Esophagus muscularis mucosa (tissue), 4 donors: ENCODE data around the gene GNL3. TPM values are rescaled to one million over a fixed set of nuclear protein-coding genes. Genes with fewer than 3 reads are reported as not detected.

Experiments used
- DNase-seq: peaks from one replicate; pipeline ENCODE4 v3.0.0-alpha.2; 2017; ENCODE audit errors: extremely low spot score
- H3K27ac ChIP-seq, 4 donors: fragments of 200-600 bp; sonication (generic); replicated peaks in 1 of 4; 1 replicate in 3 of 4; 2 replicates in 1 of 4; pipeline ENCODE4 v1.5.1; 2016 to 2019; ENCODE audit warnings: mild to moderate bottlenecking in 1 of 4
- H3K27me3 ChIP-seq, 4 donors: fragments of 200-600 bp; sonication (generic); one replicate each; pipeline versions ENCODE4 v1.5.1 to v1.6.0; 2016 to 2019
- H3K36me3 ChIP-seq, 4 donors: fragments of 200-600 bp; sonication (generic); one replicate each; pipeline ENCODE4 v1.5.1; 2016 to 2019
- H3K4me1 ChIP-seq, 4 donors: fragments of 200-600 bp; sonication (generic); one replicate each; pipeline ENCODE4 v1.5.1; 2016 to 2019
- H3K4me3 ChIP-seq, 4 donors: fragments of 200-600 bp; sonication (generic); 1 replicate in 2 of 4; 2 replicates in 2 of 4; pipeline ENCODE4 v1.5.1; 2016 to 2019; ENCODE audit warnings: mild to moderate bottlenecking in 4 of 4, moderate library complexity in 1 of 4
- H3K9me3 ChIP-seq, 4 donors: fragments of 200-600 bp; sonication (generic); 1 replicate in 3 of 4; 2 replicates in 1 of 4; pipeline ENCODE4 v1.5.1; 2016 to 2019
- EP300 ChIP-seq: sonication (generic); formaldehyde crosslinking; IDR thresholded peaks from one replicate; pipeline ENCODE4 v1.6.1; 2017; ENCODE audit warnings: antibody characterized with exemption
- POLR2A ChIP-seq: fragments of 450-650 bp; IDR thresholded peaks from one replicate; pipeline ENCODE4 v1.6.1; 2017; ENCODE audit warnings: antibody characterized with exemption, moderate library complexity, mild to moderate bottlenecking, low read depth
- POLR2AphosphoS5 ChIP-seq, 2 donors: sonication (generic); formaldehyde crosslinking; IDR thresholded peaks; one replicate each; pipeline ENCODE4 v1.6.1; 2017; ENCODE audit warnings: antibody characterized with exemption in 2 of 2
- WGBS: methylation state at CpG from one replicate; pipeline ENCODE4 v1.1.5; 2018; 5-methylcytosine and 5-hydroxymethylcytosine counted together
- intact Hi-C: fragments of 100-400 bp; cut with DNase I; formaldehyde crosslinking; loops from one replicate; pipeline ENCODE4 v1.15.1; 2023
- total RNA-seq, 4 donors: library from RNA; depleted of rRNA; stranded (reverse); fragments of >200 nt; gene quantifications; one replicate each; pipeline versions ENCODE4 v1.1.0 to v1.2.1, GENCODE V29; 2016
- TF ChIP-seq, protein P1 (sequence below), 3 experiments: fragments of 200-600 bp in 2 of 3; fragments of 450-650 bp in 1 of 3; sonication (generic) in 2 of 3; IDR thresholded peaks; one replicate each; pipeline ENCODE4 v1.5.1; 2017 to 2019; ENCODE audit warnings: antibody characterized with exemption in 3 of 3, mild to moderate bottlenecking in 2 of 3, moderate library complexity in 1 of 3

GNL3 gene
- total RNA-seq, 4 donors from 2014 or later = 28.4 to 71.1 (median 29.3) TPM

DNA sequence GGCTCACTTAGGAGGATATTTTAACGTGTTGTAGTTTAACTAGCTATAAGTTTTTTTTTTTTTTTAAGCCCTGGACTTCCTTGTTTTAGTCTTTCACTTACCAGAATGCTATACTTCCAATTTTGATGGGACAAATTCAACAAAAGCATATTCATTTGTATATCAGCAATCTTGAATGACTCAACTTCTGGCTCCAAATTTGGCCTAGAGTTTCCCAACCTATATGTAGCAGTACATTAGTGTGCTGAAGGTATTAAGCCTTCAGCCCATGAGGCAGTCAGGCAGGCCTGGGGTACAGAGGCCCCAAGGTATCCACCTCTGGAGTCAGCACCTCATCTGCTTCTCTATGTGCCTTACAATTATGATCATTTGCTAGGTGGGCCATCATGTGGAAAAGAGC is 6.0 kb upstream of the GNL3 start:
- Histone ChIP-seq H3K36me3 (peaks cover 34 to 57% (median 48%) of the 10 kb centered on the region in 4 donors), H3K27me3 (no peaks in the 10 kb centered on the region), H3K4me3 (no peak overlapping the region), H3K9me3 (no peaks in the 10 kb centered on the region), H3K27ac (no peak overlapping the region), H3K4me1 (peaks cover 40 to 47% (median 42%) of the 10 kb centered on the region in 4 donors)
- TF ChIP-seq, protein P1, sequence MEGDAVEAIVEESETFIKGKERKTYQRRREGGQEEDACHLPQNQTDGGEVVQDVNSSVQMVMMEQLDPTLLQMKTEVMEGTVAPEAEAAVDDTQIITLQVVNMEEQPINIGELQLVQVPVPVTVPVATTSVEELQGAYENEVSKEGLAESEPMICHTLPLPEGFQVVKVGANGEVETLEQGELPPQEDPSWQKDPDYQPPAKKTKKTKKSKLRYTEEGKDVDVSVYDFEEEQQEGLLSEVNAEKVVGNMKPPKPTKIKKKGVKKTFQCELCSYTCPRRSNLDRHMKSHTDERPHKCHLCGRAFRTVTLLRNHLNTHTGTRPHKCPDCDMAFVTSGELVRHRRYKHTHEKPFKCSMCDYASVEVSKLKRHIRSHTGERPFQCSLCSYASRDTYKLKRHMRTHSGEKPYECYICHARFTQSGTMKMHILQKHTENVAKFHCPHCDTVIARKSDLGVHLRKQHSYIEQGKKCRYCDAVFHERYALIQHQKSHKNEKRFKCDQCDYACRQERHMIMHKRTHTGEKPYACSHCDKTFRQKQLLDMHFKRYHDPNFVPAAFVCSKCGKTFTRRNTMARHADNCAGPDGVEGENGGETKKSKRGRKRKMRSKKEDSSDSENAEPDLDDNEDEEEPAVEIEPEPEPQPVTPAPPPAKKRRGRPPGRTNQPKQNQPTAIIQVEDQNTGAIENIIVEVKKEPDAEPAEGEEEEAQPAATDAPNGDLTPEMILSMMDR (IDR thresholded peaks at IDR 0.05) = no peak
- TF ChIP-seq POLR2A = no peak
- TF ChIP-seq EP300 = no peak
- TF ChIP-seq POLR2AphosphoS5 (IDR thresholded peaks at IDR 0.05) = no peak
- no peak for DNase-seq
- 66% methylated on average over 1 of the region's 1 CpG for WGBS
- intact Hi-C loops = loop anchor here (10.0 kb wide), 1 partner anchor 205 kb away; no protein-coding TSS in a partner anchor

DNA sequence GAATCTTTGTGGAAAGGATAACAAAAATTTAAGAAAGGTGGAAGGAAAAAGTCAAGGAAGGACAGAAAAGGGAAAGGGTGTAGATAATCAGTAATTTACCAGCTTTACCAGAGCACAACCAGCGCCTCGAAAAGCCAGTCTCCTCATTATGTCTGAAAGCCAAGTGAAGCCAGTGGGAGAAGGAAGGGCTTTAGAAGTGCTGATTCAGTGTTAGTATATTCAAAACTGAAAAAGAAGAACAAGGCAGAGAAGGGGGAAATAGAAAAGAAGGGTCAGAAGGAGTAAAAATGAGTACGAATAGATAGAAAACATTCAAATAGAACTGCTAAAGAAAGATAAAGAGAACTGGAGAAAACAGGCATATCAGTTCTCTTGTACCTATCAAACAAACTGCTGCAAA is 4.2 kb upstream of the GNL3 start:
- Histone ChIP-seq H3K4me1 (peaks cover 42 to 52% (median 49%) of the 10 kb centered on the region in 4 donors), H3K27ac (peak overlapping the region; percentile 24 to 44 (median 27)), H3K27me3 (no peaks in the 10 kb centered on the region), H3K36me3 (peaks cover 23 to 43% (median 37%) of the 10 kb centered on the region in 4 donors), H3K4me3 (no peak overlapping the region), H3K9me3 (no peaks in the 10 kb centered on the region)
- no peak for DNase-seq
- intact Hi-C loops = loop anchor here (10.0 kb wide), 1 partner anchor 207 kb away; no protein-coding TSS in a partner anchor
- no peak for TF ChIP-seq POLR2A
- no peak for TF ChIP-seq EP300
- no peak for TF ChIP-seq POLR2AphosphoS5 (IDR thresholded peaks at IDR 0.05)
- TF ChIP-seq, protein P1 (IDR thresholded peaks at IDR 0.05) = no peak
- WGBS = 82% methylated on average over 3 of the region's 3 CpGs

DNA sequence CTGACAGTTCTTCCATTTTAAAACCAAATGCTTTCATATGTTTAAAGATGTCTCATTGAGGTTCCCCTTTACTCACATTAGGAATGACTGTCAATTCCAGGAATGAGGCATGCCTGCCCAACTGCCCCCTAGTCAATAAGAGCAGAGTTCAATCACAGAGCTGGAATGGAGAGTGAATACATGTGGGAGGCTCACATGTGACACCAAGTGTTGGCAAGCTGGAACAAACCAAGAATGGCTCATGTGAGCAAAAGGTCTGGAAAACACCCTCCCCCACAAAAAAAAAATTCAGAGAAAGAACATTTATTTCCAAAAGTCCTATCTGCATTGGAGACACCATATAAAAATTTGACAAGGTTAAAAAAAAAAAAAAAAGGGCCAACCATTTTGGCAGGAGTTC is 3.8 kb upstream of the GNL3 start:
- Histone ChIP-seq H3K4me3 (no peak overlapping the region), H3K27ac (peak overlapping the region; percentile 24 to 44 (median 27)), H3K27me3 (no peaks in the 10 kb centered on the region), H3K9me3 (no peaks in the 10 kb centered on the region), H3K4me1 (peaks cover 47 to 56% (median 53%) of the 10 kb centered on the region in 4 donors), H3K36me3 (peaks cover 18 to 39% (median 33%) of the 10 kb centered on the region in 4 donors)
- intact Hi-C loops = loop anchor here (10.0 kb wide), 1 partner anchor 207 kb away; no protein-coding TSS in a partner anchor
- TF ChIP-seq, protein P1 (IDR thresholded peaks at IDR 0.05) = no peak
- TF ChIP-seq POLR2A (no peak), POLR2AphosphoS5 (IDR thresholded peaks at IDR 0.05) (peak in 1 of 2 donors; percentile 13)
- no peak for DNase-seq

DNA sequence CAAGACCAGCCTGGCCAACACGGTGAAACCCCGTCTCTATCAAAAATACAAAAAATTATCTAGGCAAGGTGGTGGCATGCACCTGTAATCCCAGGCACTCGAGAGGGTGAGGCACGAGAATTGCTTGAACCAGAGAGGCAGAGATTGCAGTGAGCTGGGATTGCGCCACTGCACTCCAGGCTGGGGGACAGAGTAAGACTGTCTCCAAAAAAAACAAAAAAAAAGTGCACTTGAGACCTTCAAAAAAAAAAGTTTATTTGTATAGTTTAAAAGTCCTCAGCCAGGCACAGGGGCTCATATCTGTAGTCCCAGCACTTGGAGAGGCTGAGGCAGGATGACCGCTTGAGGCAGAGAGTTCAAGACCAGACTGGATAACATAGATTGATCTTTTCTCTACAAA is 2.2 kb upstream of the GNL3 start:
- peaks cover 47 to 62% (median 59%) of the 10 kb centered on the region in 4 donors for H3K4me1 ChIP-seq
- peak overlapping the region in 2 of 4 donors; percentile 16 to 27 for H3K27ac ChIP-seq

More for the DNA sequence above, 2.2 kb upstream of the GNL3 start:
- no peak for DNase-seq
- Histone ChIP-seq H3K4me3 (no peak overlapping the region), H3K27me3 (no peaks in the 10 kb centered on the region), H3K9me3 (no peaks in the 10 kb centered on the region), H3K36me3 (peaks cover 15 to 38% (median 31%) of the 10 kb centered on the region in 4 donors)
- intact Hi-C loops = loop anchor here (10.0 kb wide), 1 partner anchor 209 kb away; no protein-coding TSS in a partner anchor
- 85% methylated on average over 6 of the region's 6 CpGs for WGBS
- TF ChIP-seq EP300 (no peak), POLR2A (no peak), POLR2AphosphoS5 (IDR thresholded peaks at IDR 0.05) (no peak)
- TF ChIP-seq, protein P1 (IDR thresholded peaks at IDR 0.05) = no peak
